SJSA1 (cell line): Measurements from ENCODE around the gene AUH. TPM values are rescaled to one million over a fixed set of nuclear protein-coding genes. Genes with fewer than 3 reads are reported as not detected.
A peak's percentile ranks its signal among the peaks of the same experiment; 100 is the strongest.

Experiments
- DNase-seq, 2 experiments: peaks; one replicate each; pipeline ENCODE4 v3.0.0-alpha.2; 2015 to 2020; ENCODE audit warnings: low spot score in 2 of 2, low read depth in 1 of 2
- H3K27ac ChIP-seq: fragments of 250-450 bp; sonication (Bioruptor Pico); 2 replicates; pipeline ENCODE4 v1.5.1; 2020; ENCODE audit warnings: mild to moderate bottlenecking, moderate library complexity
- H3K27me3 ChIP-seq: fragments of 250-450 bp; sonication (Bioruptor Pico); replicated peaks from 2 replicates; pipeline ENCODE4 v1.5.1; 2020; ENCODE audit warnings: mild to moderate bottlenecking, moderate library complexity
- H3K36me3 ChIP-seq: fragments of 250-450 bp; sonication (Bioruptor Pico); 2 replicates; pipeline ENCODE4 v1.5.1; 2020; ENCODE audit warnings: mild to moderate bottlenecking
- H3K4me1 ChIP-seq: fragments of 250-450 bp; sonication (Bioruptor Pico); replicated peaks from 2 replicates; pipeline ENCODE4 v1.6.1; 2021; ENCODE audit warnings: mild to moderate bottlenecking
- H3K4me3 ChIP-seq: fragments of 250-450 bp; sonication (Bioruptor Pico); 2 replicates; pipeline ENCODE4 v1.5.1; 2020; ENCODE audit warnings: mild to moderate bottlenecking
- H3K9me3 ChIP-seq: fragments of 250-450 bp; sonication (Bioruptor Pico); replicated peaks from 2 replicates; pipeline ENCODE4 v1.5.1; 2020; ENCODE audit warnings: mild to moderate bottlenecking
- total RNA-seq: library from RNA; depleted of rRNA; stranded (reverse); fragments of >200 nt; shearing (Covaris generic); gene quantifications from 2 replicates; pipeline ENCODE4 v1.2.3, GENCODE V29; 2014; rRNA removed

AUH gene
- total RNA-seq = 15.3 and 20.7 TPM in 2 replicates

- Histone ChIP-seq H3K27ac (peak within 1 kb of the TSS; percentile 53), H3K9me3 (no peaks in the 10 kb centered on the region), H3K27me3 (no peaks in the 10 kb centered on the region), H3K36me3 (peaks cover 4% of the 10 kb centered on the region), H3K4me3 (peak within 1 kb of the TSS; percentile 98), H3K4me1 (peaks cover 11% of the 10 kb centered on the region)
- peak; percentile 27 to 75 for DNase-seq
Observed at GRCh38 chr9:91361291-91362050, at the start of gene AUH. TSS of gene AUH (minus strand) at chr9:91361918. CDS start at chr9:91361889, 29 bp downstream.

GRCh38 chr9:91411096-91411771 lies 49.5 kb upstream of the AUH start:
- H3K27me3 ChIP-seq = no peaks in the 10 kb centered on the region
- H3K36me3 ChIP-seq = peaks cover 32% of the 10 kb centered on the region
- no peak overlapping the region for H3K27ac ChIP-seq
- no peak for DNase-seq
- H3K4me1 ChIP-seq = peaks cover 11% of the 10 kb centered on the region
- H3K4me3 ChIP-seq = no peak overlapping the region
- H3K9me3 ChIP-seq = no peaks in the 10 kb centered on the region

- no peak for DNase-seq
- Histone ChIP-seq H3K27me3 (no peaks in the 10 kb centered on the region), H3K4me3 (no peak overlapping the region), H3K9me3 (no peaks in the 10 kb centered on the region), H3K4me1 (peaks cover 9% of the 10 kb centered on the region), H3K36me3 (peaks cover 32% of the 10 kb centered on the region), H3K27ac (no peak overlapping the region)
Observed at GRCh38 chr9:91410161-91410560, 48.4 kb upstream of the AUH start.

- Histone ChIP-seq H3K27ac (no peak overlapping the region), H3K4me1 (peaks cover 9% of the 10 kb centered on the region), H3K4me3 (no peak overlapping the region), H3K27me3 (no peaks in the 10 kb centered on the region), H3K36me3 (peaks cover 32% of the 10 kb centered on the region), H3K9me3 (no peaks in the 10 kb centered on the region)
- no peak for DNase-seq
Observed at GRCh38 chr9:91408475-91408874, 46.8 kb upstream of the AUH start.

- Histone ChIP-seq H3K36me3 (peaks cover 32% of the 10 kb centered on the region), H3K9me3 (no peaks in the 10 kb centered on the region), H3K4me1 (peaks cover 9% of the 10 kb centered on the region), H3K27me3 (no peaks in the 10 kb centered on the region), H3K27ac (no peak overlapping the region), H3K4me3 (no peak overlapping the region)
- DNase-seq = no peak
Observed at GRCh38 chr9:91407580-91408318, 46.0 kb upstream of the AUH start.

- Histone ChIP-seq H3K4me1 (no peaks in the 10 kb centered on the region), H3K4me3 (no peak overlapping the region), H3K27me3 (no peaks in the 10 kb centered on the region), H3K27ac (no peak overlapping the region), H3K9me3 (no peaks in the 10 kb centered on the region), H3K36me3 (peaks cover 21% of the 10 kb centered on the region)
- DNase-seq = no peak
Observed at GRCh38 chr9:91405343-91406077, 43.8 kb upstream of the AUH start.

- Histone ChIP-seq H3K4me3 (no peak overlapping the region), H3K27me3 (no peaks in the 10 kb centered on the region), H3K36me3 (peaks cover 5% of the 10 kb centered on the region), H3K4me1 (no peaks in the 10 kb centered on the region), H3K9me3 (no peaks in the 10 kb centered on the region), H3K27ac (no peak overlapping the region)
- no peak for DNase-seq
Observed at GRCh38 chr9:91403665-91404543, 42.2 kb upstream of the AUH start.

GRCh38 chr9:91398926-91399325 lies 37.2 kb upstream of the AUH start:
- H3K9me3 ChIP-seq = no peaks in the 10 kb centered on the region
- H3K27me3 ChIP-seq = no peaks in the 10 kb centered on the region
- H3K36me3 ChIP-seq = no peaks in the 10 kb centered on the region
- DNase-seq = no peak
- H3K4me1 ChIP-seq = peaks cover 22% of the 10 kb centered on the region
- no peak overlapping the region for H3K4me3 ChIP-seq
- no peak overlapping the region for H3K27ac ChIP-seq

- H3K27ac ChIP-seq = peak overlapping the region; percentile 66
Observed at GRCh38 chr9:91395553-91396471, 34.1 kb upstream of the AUH start.

GRCh38 chr9:91395106-91395552 lies 33.4 kb upstream of the AUH start:
- no peak for DNase-seq
- no peaks in the 10 kb centered on the region for H3K9me3 ChIP-seq
- H3K36me3 ChIP-seq = no peaks in the 10 kb centered on the region
- no peaks in the 10 kb centered on the region for H3K27me3 ChIP-seq
- no peak overlapping the region for H3K4me3 ChIP-seq
- peaks cover 23% of the 10 kb centered on the region for H3K4me1 ChIP-seq
- H3K27ac ChIP-seq = peak overlapping the region; percentile 66

More at GRCh38 chr9:91395553-91396471, 34.1 kb upstream of the AUH start:
- H3K4me1 ChIP-seq = peaks cover 22% of the 10 kb centered on the region
- no peaks in the 10 kb centered on the region for H3K9me3 ChIP-seq
- H3K36me3 ChIP-seq = no peaks in the 10 kb centered on the region
- peak in 1 of 2 experiments; percentile 77 for DNase-seq
- H3K27me3 ChIP-seq = no peaks in the 10 kb centered on the region
- no peak overlapping the region for H3K4me3 ChIP-seq

GRCh38 chr9:91393826-91394225 lies 32.1 kb upstream of the AUH start:
- Histone ChIP-seq H3K27me3 (no peaks in the 10 kb centered on the region), H3K27ac (no peak overlapping the region), H3K9me3 (no peaks in the 10 kb centered on the region), H3K4me3 (no peak overlapping the region), H3K36me3 (no peaks in the 10 kb centered on the region), H3K4me1 (peaks cover 34% of the 10 kb centered on the region)
- no peak for DNase-seq

GRCh38 chr9:91392435-91392834 lies 30.7 kb upstream of the AUH start:
- H3K27me3 ChIP-seq = no peaks in the 10 kb centered on the region
- no peak for DNase-seq
- no peak overlapping the region for H3K4me3 ChIP-seq
- peaks cover 35% of the 10 kb centered on the region for H3K4me1 ChIP-seq
- H3K9me3 ChIP-seq = no peaks in the 10 kb centered on the region
- H3K27ac ChIP-seq = no peak overlapping the region
- no peaks in the 10 kb centered on the region for H3K36me3 ChIP-seq
